Upper lobe of left lung (tissue), 4 donors: Measurements from ENCODE around the gene TTYH3.
"Not testable (repeated sequence)": the region's sequence is repeated elsewhere in the genome, so short reads cannot be mapped to it uniquely, and the experiment has no call there.

Source experiments
- POLR2A ChIP-seq, 4 donors: fragments of 450-650 bp; IDR thresholded peaks; one replicate each; pipeline ENCODE4 v1.5.1; 2016 to 2017; ENCODE audit warnings: antibody characterized with exemption in 4 of 4, mild to moderate bottlenecking in 2 of 4
- TF ChIP-seq, protein P1 (sequence below), 6 experiments: fragments of 450-650 bp in 4 of 6; fragments of 200-600 bp in 2 of 6; sonication (generic) in 2 of 6; IDR thresholded peaks; one replicate each; pipeline ENCODE4 v1.5.1; 2016 to 2019; ENCODE audit warnings: antibody characterized with exemption in 6 of 6

DNA sequence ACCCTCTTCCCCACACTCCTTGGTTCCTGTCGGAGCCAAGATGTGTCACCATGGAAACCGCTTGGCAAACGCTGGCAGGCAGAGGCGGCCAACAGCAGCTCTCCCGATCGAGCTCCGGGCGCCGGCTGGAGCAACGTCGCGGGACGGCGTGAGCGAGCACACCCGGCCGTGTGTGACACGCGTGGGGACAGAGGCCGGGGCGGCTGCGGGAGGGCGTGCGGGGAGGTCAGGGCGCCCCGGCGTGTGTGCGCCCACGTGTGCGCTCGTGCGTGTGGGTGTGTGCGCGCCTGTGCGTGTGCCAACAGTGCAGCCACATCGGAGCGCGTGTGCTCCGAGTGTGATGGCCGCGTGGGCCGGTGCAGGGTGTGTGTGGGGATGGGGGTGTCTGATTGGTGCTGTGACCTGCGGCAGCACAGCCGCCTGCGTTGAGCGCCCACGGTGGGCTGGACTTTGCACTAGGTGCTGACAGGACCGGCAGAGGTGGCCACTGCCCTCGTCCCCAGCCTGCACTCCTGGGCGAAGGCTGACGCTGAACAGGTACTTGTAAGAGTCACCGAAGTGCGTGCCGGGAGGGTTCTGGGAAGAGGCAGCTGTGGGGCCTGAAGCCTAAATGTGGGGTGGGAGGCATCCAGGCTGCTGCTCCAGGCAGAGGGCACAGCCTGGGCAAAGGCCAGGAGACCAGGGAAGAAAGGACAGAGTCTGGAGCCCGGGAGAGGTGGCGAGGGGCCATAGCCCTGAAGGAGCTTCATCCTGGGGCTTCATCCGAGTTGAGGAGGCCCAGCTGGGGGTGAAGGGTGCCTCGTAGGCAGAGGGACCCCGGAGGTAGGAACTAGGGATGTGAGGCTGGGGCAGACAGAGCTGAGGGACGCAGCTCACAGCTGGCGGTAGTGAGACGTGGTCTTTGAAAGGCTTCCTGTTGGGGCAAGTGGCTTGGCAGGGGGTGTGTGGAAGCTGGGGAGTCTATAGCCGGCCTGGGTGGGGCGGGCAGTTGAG is 47.6 kb downstream of the TTYH3 start:
- TF ChIP-seq POLR2A (IDR thresholded peaks at IDR 0.05) = not testable (repeated sequence)
- TF ChIP-seq, protein P1, sequence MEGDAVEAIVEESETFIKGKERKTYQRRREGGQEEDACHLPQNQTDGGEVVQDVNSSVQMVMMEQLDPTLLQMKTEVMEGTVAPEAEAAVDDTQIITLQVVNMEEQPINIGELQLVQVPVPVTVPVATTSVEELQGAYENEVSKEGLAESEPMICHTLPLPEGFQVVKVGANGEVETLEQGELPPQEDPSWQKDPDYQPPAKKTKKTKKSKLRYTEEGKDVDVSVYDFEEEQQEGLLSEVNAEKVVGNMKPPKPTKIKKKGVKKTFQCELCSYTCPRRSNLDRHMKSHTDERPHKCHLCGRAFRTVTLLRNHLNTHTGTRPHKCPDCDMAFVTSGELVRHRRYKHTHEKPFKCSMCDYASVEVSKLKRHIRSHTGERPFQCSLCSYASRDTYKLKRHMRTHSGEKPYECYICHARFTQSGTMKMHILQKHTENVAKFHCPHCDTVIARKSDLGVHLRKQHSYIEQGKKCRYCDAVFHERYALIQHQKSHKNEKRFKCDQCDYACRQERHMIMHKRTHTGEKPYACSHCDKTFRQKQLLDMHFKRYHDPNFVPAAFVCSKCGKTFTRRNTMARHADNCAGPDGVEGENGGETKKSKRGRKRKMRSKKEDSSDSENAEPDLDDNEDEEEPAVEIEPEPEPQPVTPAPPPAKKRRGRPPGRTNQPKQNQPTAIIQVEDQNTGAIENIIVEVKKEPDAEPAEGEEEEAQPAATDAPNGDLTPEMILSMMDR (IDR thresholded peaks at IDR 0.05) = not testable (repeated sequence)
